ENCODE measurements around the gene DEK.

Gene DEK

DNA sequence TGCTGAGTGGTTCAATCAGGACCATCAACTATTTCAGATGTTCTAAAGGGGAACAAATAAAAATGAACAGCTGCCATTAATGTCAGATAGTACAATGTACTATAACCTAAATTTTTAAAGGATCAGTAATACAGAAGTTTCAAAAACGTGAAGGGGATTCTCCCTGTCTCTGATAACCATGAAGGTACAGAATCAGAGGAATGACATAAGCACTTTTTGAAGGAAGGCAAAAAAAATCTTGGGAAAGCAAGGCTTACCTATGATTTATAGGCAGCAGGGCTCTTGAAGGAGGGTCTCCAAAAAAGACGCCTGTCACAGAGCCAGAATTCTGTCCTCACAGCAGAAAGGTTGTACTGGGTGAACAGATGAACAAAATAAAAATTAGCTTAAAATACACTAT is 20.1 kb downstream of the DEK start:
- no peak for TF ChIP-seq EZH2phosphoT487 (IDR thresholded peaks at IDR 0.05; ENCODE audit: borderline replicate concordance, low read length)
- TF ChIP-seq, protein P1, sequence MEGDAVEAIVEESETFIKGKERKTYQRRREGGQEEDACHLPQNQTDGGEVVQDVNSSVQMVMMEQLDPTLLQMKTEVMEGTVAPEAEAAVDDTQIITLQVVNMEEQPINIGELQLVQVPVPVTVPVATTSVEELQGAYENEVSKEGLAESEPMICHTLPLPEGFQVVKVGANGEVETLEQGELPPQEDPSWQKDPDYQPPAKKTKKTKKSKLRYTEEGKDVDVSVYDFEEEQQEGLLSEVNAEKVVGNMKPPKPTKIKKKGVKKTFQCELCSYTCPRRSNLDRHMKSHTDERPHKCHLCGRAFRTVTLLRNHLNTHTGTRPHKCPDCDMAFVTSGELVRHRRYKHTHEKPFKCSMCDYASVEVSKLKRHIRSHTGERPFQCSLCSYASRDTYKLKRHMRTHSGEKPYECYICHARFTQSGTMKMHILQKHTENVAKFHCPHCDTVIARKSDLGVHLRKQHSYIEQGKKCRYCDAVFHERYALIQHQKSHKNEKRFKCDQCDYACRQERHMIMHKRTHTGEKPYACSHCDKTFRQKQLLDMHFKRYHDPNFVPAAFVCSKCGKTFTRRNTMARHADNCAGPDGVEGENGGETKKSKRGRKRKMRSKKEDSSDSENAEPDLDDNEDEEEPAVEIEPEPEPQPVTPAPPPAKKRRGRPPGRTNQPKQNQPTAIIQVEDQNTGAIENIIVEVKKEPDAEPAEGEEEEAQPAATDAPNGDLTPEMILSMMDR (IDR thresholded peaks at IDR 0.05; ENCODE audit: low read depth, low read length, poor library complexity, severe bottlenecking): no peak
- no peaks in the 10 kb centered on the region for H3K4me1 ChIP-seq (ENCODE audit: control insufficient read depth, low read length)
- no peaks in the 10 kb centered on the region for H3K27me3 ChIP-seq (ENCODE audit: control insufficient read depth, low read length)
- H3K36me3 ChIP-seq (ENCODE audit: control insufficient read depth, low read length): peaks cover 100% of the 10 kb centered on the region
- H3K9me3 ChIP-seq (ENCODE audit: control insufficient read depth, insufficient read depth, low read length): no peaks in the 10 kb centered on the region
- no peak overlapping the region for H3K4me2 ChIP-seq (ENCODE audit: low read length)
- H3K27ac ChIP-seq (ENCODE audit: low read depth, low read length): no peak overlapping the region
- no peak overlapping the region for H3K4me3 ChIP-seq (ENCODE audit: low read length)
- peaks cover 9% of the 10 kb centered on the region; the same call in 1 of the 2 replicates for H4K20me1 ChIP-seq (ENCODE audit: control insufficient read depth, insufficient read depth, low read depth, low read length)
- peaks cover 100% of the 10 kb centered on the region for H3K79me2 ChIP-seq (ENCODE audit: control insufficient read depth, low read length)
- H3F3A ChIP-seq (ENCODE audit: control insufficient read depth, insufficient read depth): peaks cover 8% of the 10 kb centered on the region; the same call in 1 of the 2 replicates
- H3K9me2 ChIP-seq (replicated peaks; ENCODE audit: control insufficient read depth, low read length): no peaks in the 10 kb centered on the region

DNA sequence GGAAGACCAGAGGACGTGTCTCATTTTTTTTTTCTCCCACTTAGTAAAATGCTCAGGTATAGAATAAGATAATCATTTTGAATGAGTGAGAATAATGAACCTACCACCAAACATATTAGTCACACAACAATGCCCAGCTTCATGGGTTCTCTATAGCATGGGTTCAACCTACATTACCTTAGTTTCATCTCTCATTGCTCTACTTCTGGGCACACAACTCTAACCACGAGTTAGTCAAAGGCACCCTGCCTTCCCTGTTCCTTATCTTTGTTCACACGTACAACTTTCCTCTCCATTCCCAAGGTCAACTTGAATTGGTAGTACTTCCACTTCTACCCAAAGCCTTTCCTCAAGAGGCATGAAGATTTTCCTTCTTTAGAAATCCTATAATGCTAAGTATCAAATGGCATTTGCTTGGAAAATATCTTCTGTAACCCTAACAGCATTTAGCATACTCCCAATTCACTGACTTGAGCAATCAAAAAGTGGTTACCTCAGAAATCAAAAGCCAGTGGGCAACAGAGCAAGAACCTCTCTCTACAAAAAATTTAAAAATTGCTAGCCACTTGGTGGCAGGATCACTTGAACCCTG is 20.9 kb downstream of the DEK start:
- H3K4me2 ChIP-seq (ENCODE audit: low read length): no peak overlapping the region
- H3K9me3 ChIP-seq (ENCODE audit: control insufficient read depth, insufficient read depth, low read length): no peaks in the 10 kb centered on the region
- H3K4me1 ChIP-seq (ENCODE audit: control insufficient read depth, low read length): no peaks in the 10 kb centered on the region
- H3K9me2 ChIP-seq (replicated peaks; ENCODE audit: control insufficient read depth, low read length): no peaks in the 10 kb centered on the region
- no peaks in the 10 kb centered on the region for H3K27me3 ChIP-seq (ENCODE audit: control insufficient read depth, low read length)
- peaks cover 100% of the 10 kb centered on the region for H3K79me2 ChIP-seq (ENCODE audit: control insufficient read depth, low read length)
- H3F3A ChIP-seq (ENCODE audit: control insufficient read depth, insufficient read depth): peaks cover 8% of the 10 kb centered on the region; the same call in 1 of the 2 replicates
- TF ChIP-seq EZH2phosphoT487 (IDR thresholded peaks at IDR 0.05; ENCODE audit: borderline replicate concordance, low read length): no peak
- TF ChIP-seq, protein P1 (IDR thresholded peaks at IDR 0.05; ENCODE audit: low read depth, low read length, poor library complexity, severe bottlenecking): no peak
- no peak overlapping the region for H3K4me3 ChIP-seq (ENCODE audit: low read length)
- H4K20me1 ChIP-seq (ENCODE audit: control insufficient read depth, insufficient read depth, low read depth, low read length): 0 out of 2 replicates have a peak, but pooled peaks cover 6% of the 10 kb centered on the region
- no peak overlapping the region for H3K27ac ChIP-seq (ENCODE audit: low read depth, low read length)
- peaks cover 100% of the 10 kb centered on the region for H3K36me3 ChIP-seq (ENCODE audit: control insufficient read depth, low read length)

DNA sequence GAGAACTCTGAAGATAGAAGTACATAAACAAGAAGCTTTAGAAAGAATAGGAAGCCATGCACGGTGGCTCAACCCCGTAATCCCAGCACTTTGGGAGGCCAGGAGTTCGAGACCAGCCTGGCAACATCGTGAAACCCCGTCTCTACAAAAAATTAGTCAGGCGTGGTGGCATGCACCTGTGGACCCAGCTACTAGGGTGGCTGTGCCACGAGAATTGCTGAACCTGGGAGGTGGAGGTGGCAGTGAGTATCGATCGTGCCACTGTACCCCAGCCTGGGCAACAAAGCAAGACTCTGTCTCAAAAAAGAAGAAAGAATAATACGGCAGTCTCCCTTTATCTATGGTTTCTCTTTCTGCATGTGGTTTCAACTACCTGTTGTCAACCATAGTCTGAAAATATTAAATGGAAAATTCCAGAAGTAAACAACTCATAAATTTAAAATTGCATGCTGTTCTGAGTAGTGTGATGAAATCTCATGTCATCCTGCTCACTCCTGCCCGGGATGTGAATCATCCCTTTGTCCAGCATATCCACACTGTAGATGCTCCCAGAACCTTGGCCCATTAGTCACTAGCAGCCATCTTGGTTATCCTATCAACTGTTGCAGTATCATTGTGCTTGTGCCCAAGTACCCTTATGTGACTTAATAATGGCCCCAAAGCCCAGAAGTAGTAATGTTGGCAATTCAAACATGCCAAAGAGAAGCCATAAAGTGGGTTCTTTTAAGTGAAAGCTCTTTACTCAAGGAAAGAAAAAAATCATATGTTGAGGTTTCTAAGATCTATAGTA is 22.1 kb downstream of the DEK start:
- TF ChIP-seq, protein P1 (IDR thresholded peaks at IDR 0.05; ENCODE audit: low read depth, low read length, poor library complexity, severe bottlenecking): no peak
- TF ChIP-seq EZH2phosphoT487 (IDR thresholded peaks at IDR 0.05; ENCODE audit: borderline replicate concordance, low read length): no peak
- H3K4me2 ChIP-seq (ENCODE audit: low read length): no peak overlapping the region
- H3K27ac ChIP-seq (ENCODE audit: low read depth, low read length): no peak overlapping the region
- no peaks in the 10 kb centered on the region for H3K9me2 ChIP-seq (replicated peaks; ENCODE audit: control insufficient read depth, low read length)
- peaks cover 11% of the 10 kb centered on the region; the same call in 1 of the 2 replicates for H3F3A ChIP-seq (ENCODE audit: control insufficient read depth, insufficient read depth)
- H4K20me1 ChIP-seq (ENCODE audit: control insufficient read depth, insufficient read depth, low read depth, low read length): 0 out of 2 replicates have a peak, but pooled peaks cover 6% of the 10 kb centered on the region
- peaks cover 100% of the 10 kb centered on the region for H3K79me2 ChIP-seq (ENCODE audit: control insufficient read depth, low read length)
- no peak overlapping the region for H3K4me3 ChIP-seq (ENCODE audit: low read length)
- H3K36me3 ChIP-seq (ENCODE audit: control insufficient read depth, low read length): peaks cover 100% of the 10 kb centered on the region
- no peaks in the 10 kb centered on the region for H3K27me3 ChIP-seq (ENCODE audit: control insufficient read depth, low read length)
- no peaks in the 10 kb centered on the region for H3K9me3 ChIP-seq (ENCODE audit: control insufficient read depth, insufficient read depth, low read length)
- H3K4me1 ChIP-seq (ENCODE audit: control insufficient read depth, low read length): no peaks in the 10 kb centered on the region

Measured in DOHH2 (cell line).